SU-DHL-6 (cell line): Measurements from ENCODE around the gene PTPRC.

ENCODE experiments used
- H2AFZ ChIP-seq: fragments of 200-600 bp; sonication (generic); 2 replicates; pipeline ENCODE4 v1.6.1; 2014; ENCODE audit warnings: low read depth, mild to moderate bottlenecking, moderate library complexity, mixed read lengths, antibody characterized with exemption, low read length; ENCODE audit not compliant: severe bottlenecking
- H3F3A ChIP-seq: fragments of 200-600 bp; shearing (Covaris generic); 2 replicates; pipeline ENCODE4 v1.6.0; 2016; ENCODE audit warnings: antibody characterized with exemption, mild to moderate bottlenecking; ENCODE audit not compliant: insufficient read depth
- H3K27ac ChIP-seq: fragments of 200-600 bp; sonication (generic); 2 replicates; pipeline ENCODE4 v1.5.1; 2016; ENCODE audit warnings: low read depth, mild to moderate bottlenecking, low read length, moderate library complexity, mixed read lengths
- H3K27me3 ChIP-seq: fragments of 200-600 bp; sonication (generic), shearing (Covaris generic); 2 replicates; pipeline ENCODE4 v1.6.0; 2014; ENCODE audit warnings: mild to moderate bottlenecking, low read length
- H3K36me3 ChIP-seq: fragments of 200-600 bp; sonication (generic); 2 replicates; pipeline ENCODE4 v1.6.1; 2014; ENCODE audit warnings: mild to moderate bottlenecking, low read length, mixed read lengths
- H3K4me2 ChIP-seq: fragments of 300-600, 200-600 bp; shearing (Covaris generic), sonication (generic); 2 replicates; pipeline ENCODE4 v1.6.0; 2014; ENCODE audit warnings: low read length, low read depth, mild to moderate bottlenecking; ENCODE audit not compliant: poor library complexity, severe bottlenecking
- H3K4me3 ChIP-seq: fragments of 200-600 bp; sonication (generic); 2 replicates; pipeline ENCODE4 v1.5.1; 2014; ENCODE audit warnings: antibody characterized with exemption, low read length, mild to moderate bottlenecking, mixed read lengths; ENCODE audit not compliant: insufficient read depth, poor library complexity, severe bottlenecking
- H3K79me2 ChIP-seq: fragments of 200-600 bp; sonication (generic); 2 replicates; pipeline ENCODE4 v1.6.1; 2014; ENCODE audit warnings: mild to moderate bottlenecking, low read length, moderate library complexity; ENCODE audit not compliant: insufficient read depth
- H3K9ac ChIP-seq: fragments of 200-600 bp; sonication (generic); 2 replicates; pipeline ENCODE4 v1.7.0; 2014; ENCODE audit warnings: mild to moderate bottlenecking, low read length
- H3K9me2 ChIP-seq: fragments of 200-600 bp; sonication (generic); replicated peaks from 2 replicates; pipeline ENCODE4 v1.6.1; 2014; ENCODE audit warnings: low read length; ENCODE audit not compliant: insufficient read depth
- H3K9me3 ChIP-seq: fragments of 200-600 bp; sonication (generic); 2 replicates; pipeline ENCODE4 v1.6.1; 2014; ENCODE audit warnings: low read length, mixed read lengths; ENCODE audit not compliant: insufficient read depth
- H4K20me1 ChIP-seq: fragments of 200-600 bp; sonication (generic); 2 replicates; pipeline ENCODE4 v1.6.1; 2014; ENCODE audit warnings: low read depth, mild to moderate bottlenecking, antibody characterized with exemption, low read length, moderate library complexity, mixed read lengths
- CTCF ChIP-seq: fragments of 200-600 bp; sonication (generic); IDR thresholded peaks from one replicate; pipeline ENCODE4 v1.5.1; 2017; ENCODE audit warnings: antibody characterized with exemption, mild to moderate bottlenecking, low read length, moderate library complexity; ENCODE audit not compliant: insufficient read depth, poor library complexity, severe bottlenecking
- EZH2phosphoT487 ChIP-seq: fragments of 200-600 bp; sonication (generic), shearing (Covaris generic); conservative IDR thresholded peaks from 2 replicates; pipeline ENCODE4 v1.6.1; 2018; ENCODE audit warnings: mild to moderate bottlenecking, antibody characterized with exemption, low read length, moderate library complexity, mixed read lengths

PTPRC gene

GRCh38 chr1:198648592-198648991 is 9.8 kb downstream of the PTPRC start:
- no peak overlapping the region for H2AFZ ChIP-seq
- H3K9me2 ChIP-seq: no peaks in the 10 kb centered on the region
- no peak overlapping the region for H3K4me3 ChIP-seq
- TF ChIP-seq EZH2phosphoT487 (no peak), CTCF (no peak)
- H3K4me2 ChIP-seq: peak overlapping the region; percentile 99
- H3K9ac ChIP-seq: no peak overlapping the region
- peak overlapping the region; percentile 100 for H3K27ac ChIP-seq
- H3F3A ChIP-seq: peaks cover 73% of the 10 kb centered on the region
- H3K79me2 ChIP-seq: peaks cover 100% of the 10 kb centered on the region
- H3K9me3 ChIP-seq: no peaks in the 10 kb centered on the region
- no peaks in the 10 kb centered on the region for H3K27me3 ChIP-seq
- H3K36me3 ChIP-seq: peaks cover 66% of the 10 kb centered on the region
- no peaks in the 10 kb centered on the region for H4K20me1 ChIP-seq

- Histone ChIP-seq H3K9ac (peak overlapping the region; percentile 25; the same call in 1 of the 2 replicates), H3K9me3 (no peaks in the 10 kb centered on the region), H4K20me1 (no peaks in the 10 kb centered on the region), H3K9me2 (no peaks in the 10 kb centered on the region), H3K79me2 (peaks cover 100% of the 10 kb centered on the region), H3K27me3 (no peaks in the 10 kb centered on the region), H3K36me3 (peaks cover 67% of the 10 kb centered on the region), H3K27ac (peak overlapping the region; percentile 100), H3K4me3 (peak overlapping the region; percentile 24), H3F3A (peaks cover 81% of the 10 kb centered on the region), H2AFZ (no peak overlapping the region), H3K4me2 (peak overlapping the region; percentile 99)
- TF ChIP-seq EZH2phosphoT487 (no peak), CTCF (no peak)
These were observed 10.6 kb downstream of the PTPRC start for GRCh38 chr1:198649232-198649967.

DNA sequence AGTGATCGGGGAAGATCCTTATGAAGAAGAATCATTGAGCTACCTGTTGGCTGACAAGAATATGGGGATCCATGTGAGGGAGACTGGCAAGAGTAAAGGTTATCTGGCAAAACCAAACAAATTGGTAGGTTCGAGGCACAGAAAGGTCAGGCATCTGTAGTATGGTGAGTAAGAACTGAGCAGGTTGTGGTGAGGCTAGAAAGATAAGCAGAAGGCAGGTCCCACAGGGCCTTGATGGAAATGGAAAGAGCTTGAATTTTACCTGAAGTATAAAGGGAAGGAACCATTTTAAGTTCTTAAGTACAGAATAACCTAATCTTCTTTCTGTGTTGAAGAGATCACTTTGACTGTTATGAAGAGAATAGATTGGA is 11.1 kb downstream of the PTPRC start:
- Histone ChIP-seq H3K9me2 (no peaks in the 10 kb centered on the region), H3K27ac (peak overlapping the region; percentile 100), H2AFZ (no peak overlapping the region), H3K9me3 (no peaks in the 10 kb centered on the region), H3K9ac (peak overlapping the region; percentile 25), H3K27me3 (no peaks in the 10 kb centered on the region), H3K79me2 (peaks cover 100% of the 10 kb centered on the region), H4K20me1 (no peaks in the 10 kb centered on the region), H3F3A (peaks cover 86% of the 10 kb centered on the region), H3K36me3 (peaks cover 63% of the 10 kb centered on the region), H3K4me2 (peak overlapping the region; percentile 99), H3K4me3 (peak overlapping the region; percentile 24)
- TF ChIP-seq EZH2phosphoT487 (no peak), CTCF (no peak)
